GM19452 (cell line): ENCODE data around the gene SLC26A9.
"Not testable (repeated sequence)": the region's sequence is repeated elsewhere in the genome, so short reads cannot be mapped to it uniquely, and the experiment has no call there.

Experiments
- ATAC-seq: cut with Tn5 transposase; IDR thresholded peaks from one replicate; pipeline ENCODE4 v1.9.1; 2021; ENCODE audit not compliant: unreplicated experiment

SLC26A9 gene

GRCh38 chr1:205927247-205927646 lies 16.0 kb downstream of the SLC26A9 start:
- ATAC-seq: no peak

- no peak for ATAC-seq
Measured at GRCh38 chr1:205926636-205927035, 16.6 kb downstream of the SLC26A9 start.

- ATAC-seq: no peak
Measured at GRCh38 chr1:205926213-205926612, 17.0 kb downstream of the SLC26A9 start.

GRCh38 chr1:205925736-205926135 lies 17.5 kb downstream of the SLC26A9 start:
- no peak for ATAC-seq

- no peak for ATAC-seq
Measured at GRCh38 chr1:205924460-205924790, 18.8 kb downstream of the SLC26A9 start.

- no peak for ATAC-seq
Measured at GRCh38 chr1:205923651-205924459, 19.4 kb downstream of the SLC26A9 start.

- ATAC-seq: no peak
Measured at GRCh38 chr1:205922806-205923205, 20.4 kb downstream of the SLC26A9 start.

- ATAC-seq: no peak
Measured at GRCh38 chr1:205922314-205922713, 20.9 kb downstream of the SLC26A9 start.

GRCh38 chr1:205921570-205921909 lies 21.7 kb downstream of the SLC26A9 start:
- ATAC-seq: no peak

- no peak for ATAC-seq
Measured at GRCh38 chr1:205920861-205921569, 22.2 kb downstream of the SLC26A9 start.

GRCh38 chr1:205920159-205920558 lies 23.1 kb downstream of the SLC26A9 start:
- ATAC-seq: no peak

GRCh38 chr1:205918955-205919746 lies 24.1 kb downstream of the SLC26A9 start:
- ATAC-seq: no peak

- no peak for ATAC-seq
Measured at GRCh38 chr1:205917466-205918238, 25.6 kb downstream of the SLC26A9 start.

GRCh38 chr1:205916541-205916940 lies 26.7 kb downstream of the SLC26A9 start:
- no peak for ATAC-seq

- no peak for ATAC-seq
Measured at GRCh38 chr1:205915354-205915990, 27.8 kb downstream of the SLC26A9 start.

- ATAC-seq: no peak
Measured at GRCh38 chr1:205914730-205915129, 28.5 kb downstream of the SLC26A9 start.

- no peak for ATAC-seq
Measured at GRCh38 chr1:205914155-205914507, 29.1 kb downstream of the SLC26A9 start.

GRCh38 chr1:205913451-205914154 lies 29.7 kb downstream of the SLC26A9 start:
- ATAC-seq: no peak

- ATAC-seq: no peak
Measured at GRCh38 chr1:205907794-205908193, 35.5 kb downstream of the SLC26A9 start.

GRCh38 chr1:205905095-205905494 lies 38.2 kb downstream of the SLC26A9 start:
- ATAC-seq: not testable (repeated sequence)
